Upper lobe of right lung (tissue), 1 donor: ENCODE measurements around the gene CDH13. TPM values are rescaled to one million over a fixed set of nuclear protein-coding genes. Genes with fewer than 3 reads are reported as not detected.

Experiments
- ATAC-seq: fragments of 200-7000 bp; cut with Tn5 transposase; one replicate; pipeline ENCODE4 v1.9.1; 2020; ENCODE audit warnings: mild to moderate bottlenecking, moderate library complexity
- DNase-seq: peaks from one replicate; pipeline ENCODE4 v3.0.0-alpha.2; 2020
- H3K27ac ChIP-seq: fragments of 200-600 bp; one replicate; pipeline ENCODE4 v1.8.0; 2022
- H3K27me3 ChIP-seq: fragments of 200-600 bp; one replicate; pipeline ENCODE4 v1.8.0; 2022; ENCODE audit warnings: mild to moderate bottlenecking
- H3K36me3 ChIP-seq: fragments of 200-600 bp; one replicate; pipeline ENCODE4 v1.8.0; 2022
- H3K4me1 ChIP-seq: fragments of 200-600 bp; one replicate; pipeline ENCODE4 v1.8.0; 2022
- H3K4me3 ChIP-seq: fragments of 200-600 bp; one replicate; pipeline ENCODE4 v1.8.0; 2022; ENCODE audit warnings: mild to moderate bottlenecking
- H3K9me3 ChIP-seq: fragments of 200-600 bp; one replicate; pipeline ENCODE4 v1.8.0; 2022
- CTCF ChIP-seq: fragments of 200-600 bp; IDR thresholded peaks from one replicate; pipeline ENCODE4 v1.8.0; 2022; ENCODE audit warnings: antibody characterized with exemption
- intact Hi-C: fragments of 100-400 bp; cut with DNase I; formaldehyde crosslinking; loops from one replicate; pipeline ENCODE4 v1.11.0; 2022
- total RNA-seq: library from RNA; stranded (reverse); fragmentation: NEBNext Ultra II Directional; extraction: Animal tissue kit (Norgen Biotek cat#: 25700); gene quantifications from one replicate; pipeline ENCODE4 v1.2.1, GENCODE V29; 2021
- donor health status: DM: no; HTN: yes; CAD: no; lungs with severe emphysema.

CDH13 gene
- total RNA-seq, 1 donor from 2014 or later, result 27.2 TPM

GRCh38 chr16:83171396-83171795, 544.6 kb downstream of the CDH13 start:
- TF ChIP-seq CTCF, result no peak
- no peak overlapping the region for H3K27ac ChIP-seq
- intact Hi-C loops, result no loop called here

DNA sequence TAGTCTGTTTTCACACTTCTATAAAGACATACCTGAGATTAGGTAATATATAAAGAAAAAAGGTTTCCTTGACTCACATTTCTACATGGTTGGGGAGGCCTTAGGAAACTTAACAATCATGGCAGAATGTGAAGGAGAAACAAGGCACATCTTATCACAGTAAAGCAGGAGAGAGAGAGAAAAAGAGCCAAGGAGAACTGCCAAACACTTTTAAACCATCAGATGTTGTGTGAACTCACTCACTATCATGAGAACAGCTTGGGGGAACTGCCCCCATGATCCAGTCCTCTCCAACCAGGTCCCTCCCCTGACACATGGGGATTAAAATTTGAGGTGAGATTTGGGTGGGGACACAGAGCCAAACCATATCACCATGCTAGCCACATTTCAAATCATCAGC, 547.9 kb downstream of the CDH13 start:
- Histone ChIP-seq H3K4me3 (no peak overlapping the region), H3K36me3 (no peaks in the 10 kb centered on the region), H3K9me3 (no peaks in the 10 kb centered on the region), H3K27ac (no peak overlapping the region), H3K27me3 (no peaks in the 10 kb centered on the region), H3K4me1 (no peaks in the 10 kb centered on the region)
- intact Hi-C loops, result no loop called here
- no peak for ATAC-seq
- no peak for DNase-seq
- TF ChIP-seq CTCF, result no peak

More at GRCh38 chr16:83171396-83171795, 544.6 kb downstream of the CDH13 start:
- Histone ChIP-seq H3K4me3 (no peak overlapping the region), H3K9me3 (no peaks in the 10 kb centered on the region), H3K36me3 (no peaks in the 10 kb centered on the region), H3K4me1 (no peaks in the 10 kb centered on the region), H3K27me3 (no peaks in the 10 kb centered on the region)
- no peak for DNase-seq
- no peak for ATAC-seq

DNA sequence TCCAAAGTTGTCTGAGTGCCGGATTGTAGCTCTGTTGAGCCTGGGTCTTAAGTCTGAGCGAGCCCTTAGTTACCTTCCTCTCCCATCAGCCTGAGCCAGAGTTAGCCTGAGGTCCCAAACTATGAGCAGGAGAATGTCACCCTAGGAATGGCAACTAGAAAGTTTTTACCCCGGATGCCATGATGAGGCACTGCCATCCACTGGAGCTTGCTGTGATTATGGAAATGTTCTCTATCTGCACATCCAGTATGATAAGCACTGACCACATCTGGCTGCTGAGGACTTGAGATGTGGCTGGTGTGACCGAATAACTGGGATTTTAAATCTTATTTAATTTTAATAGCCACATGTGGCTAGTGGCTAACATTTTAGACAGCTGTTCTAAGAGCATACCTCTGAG, 550.0 kb downstream of the CDH13 start:
- no peaks in the 10 kb centered on the region for H3K9me3 ChIP-seq
- TF ChIP-seq CTCF, result no peak
- no peak for ATAC-seq
- no peak overlapping the region for H3K27ac ChIP-seq
- H3K4me1 ChIP-seq, result no peaks in the 10 kb centered on the region
- no peaks in the 10 kb centered on the region for H3K27me3 ChIP-seq
- no peak overlapping the region for H3K4me3 ChIP-seq
- DNase-seq, result no peak
- no peaks in the 10 kb centered on the region for H3K36me3 ChIP-seq
- intact Hi-C loops, result no loop called here

- H3K4me1 ChIP-seq, result no peaks in the 10 kb centered on the region
- no peak overlapping the region for H3K4me3 ChIP-seq
- ATAC-seq (no peak), DNase-seq (no peak)
- TF ChIP-seq CTCF, result no peak
- intact Hi-C loops, result no loop called here
- H3K27ac ChIP-seq, result no peak overlapping the region
- H3K36me3 ChIP-seq, result no peaks in the 10 kb centered on the region
- H3K9me3 ChIP-seq, result no peaks in the 10 kb centered on the region
- H3K27me3 ChIP-seq, result no peaks in the 10 kb centered on the region
Observed at GRCh38 chr16:83185902-83186301, 559.1 kb downstream of the CDH13 start.

DNA sequence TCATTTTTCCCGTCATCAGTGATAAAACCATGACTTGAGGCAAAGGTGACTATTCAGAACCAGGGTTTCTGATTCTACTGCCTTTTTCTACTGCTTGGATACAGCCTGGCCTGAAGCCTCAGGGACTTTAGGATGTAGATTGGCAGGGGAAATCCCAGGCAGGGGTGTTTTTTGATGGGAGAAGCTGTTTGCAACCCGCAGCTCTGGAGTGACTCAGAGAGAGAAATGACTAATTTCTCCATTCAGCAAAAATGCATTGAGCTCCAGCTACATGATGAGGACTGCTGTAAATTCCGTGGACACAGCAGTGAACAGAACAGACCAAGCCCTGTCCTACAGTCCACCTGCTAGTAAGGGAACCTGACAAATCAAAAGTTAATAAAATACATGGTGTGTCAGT, 560.6 kb downstream of the CDH13 start:
- Histone ChIP-seq H3K27ac (no peak overlapping the region), H3K27me3 (no peaks in the 10 kb centered on the region), H3K36me3 (no peaks in the 10 kb centered on the region), H3K4me1 (no peaks in the 10 kb centered on the region), H3K4me3 (no peak overlapping the region), H3K9me3 (no peaks in the 10 kb centered on the region)
- intact Hi-C loops, result no loop called here
- no peak for ATAC-seq
- no peak for TF ChIP-seq CTCF
- DNase-seq, result no peak

- no peak overlapping the region for H3K27ac ChIP-seq
- H3K27me3 ChIP-seq, result no peaks in the 10 kb centered on the region
- H3K9me3 ChIP-seq, result no peaks in the 10 kb centered on the region
- DNase-seq (no peak), ATAC-seq (no peak)
- intact Hi-C loops, result no loop called here
- TF ChIP-seq CTCF, result no peak
- no peaks in the 10 kb centered on the region for H3K36me3 ChIP-seq
- no peaks in the 10 kb centered on the region for H3K4me1 ChIP-seq
- no peak overlapping the region for H3K4me3 ChIP-seq
Observed at GRCh38 chr16:83196796-83197195, 570.0 kb downstream of the CDH13 start.
